ENCODE data around the gene NR0B2.
"Not testable (repeated sequence)": the region's sequence is repeated elsewhere in the genome, so short reads cannot be mapped to it uniquely, and the experiment has no call there.

Gene NR0B2

GRCh38 chr1:26894263-26894662 lies 19.5 kb downstream of the NR0B2 start:
- H3K27ac ChIP-seq (ENCODE audit: low read depth in 2 of 2, low read length in 2 of 2), result no peak overlapping the region
- H3K27me3 ChIP-seq (ENCODE audit: control insufficient read depth in 2 of 2, insufficient read depth in 2 of 2, low read length in 2 of 2), result no peaks in the 10 kb centered on the region
- H3K9ac ChIP-seq (ENCODE audit: low read depth in 1 of 2, low read length in 2 of 2), result no peak overlapping the region

DNA sequence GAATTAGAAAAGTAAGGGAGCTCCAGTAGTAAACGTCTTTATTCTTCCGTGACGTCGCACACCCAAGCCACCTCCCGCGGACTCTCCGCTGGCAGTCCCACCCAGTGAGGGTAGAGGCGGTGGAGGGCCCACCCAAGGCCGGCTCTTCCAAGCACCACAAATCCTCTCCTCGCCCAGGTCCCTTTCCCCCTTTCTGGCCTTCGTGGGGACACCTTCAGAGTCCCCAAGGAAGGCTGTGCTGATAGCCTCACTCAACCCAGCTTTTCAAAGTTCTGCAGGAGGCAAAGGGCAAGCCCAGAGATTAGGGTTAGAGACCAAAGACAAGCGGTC lies 23.3 kb downstream of the NR0B2 start:
- peak overlapping the region; percentile 95 to 96 for H3K27ac ChIP-seq (ENCODE audit: low read depth in 2 of 2, low read length in 2 of 2)
- no peaks in the 10 kb centered on the region for H3K27me3 ChIP-seq (ENCODE audit: control insufficient read depth in 2 of 2, insufficient read depth in 2 of 2, low read length in 2 of 2)
- peak overlapping the region; percentile 90 to 91 for H3K4me3 ChIP-seq (ENCODE audit: low read length in 2 of 2)
- peaks cover 11 to 18% of the 10 kb centered on the region in 2 donors for H3K4me1 ChIP-seq (ENCODE audit: control insufficient read depth in 2 of 2, insufficient read depth in 2 of 2, low read length in 2 of 2)
- H3K9me3 ChIP-seq (ENCODE audit: control insufficient read depth in 2 of 2, low read length in 2 of 2), result no peaks in the 10 kb centered on the region
- H3K36me3 ChIP-seq (ENCODE audit: control insufficient read depth in 2 of 2, insufficient read depth in 2 of 2, low read length in 2 of 2), result peaks cover 39 to 43% of the 10 kb centered on the region in 2 donors
- H3K9ac ChIP-seq (ENCODE audit: low read depth in 1 of 2, low read length in 2 of 2), result peak overlapping the region; percentile 96 to 97

More at GRCh38 chr1:26894263-26894662, 19.5 kb downstream of the NR0B2 start:
- Histone ChIP-seq H3K4me1 (ENCODE audit: control insufficient read depth in 2 of 2, insufficient read depth in 2 of 2, low read length in 2 of 2) (peaks cover 9 to 14% of the 10 kb centered on the region in 2 donors), H3K9me3 (ENCODE audit: control insufficient read depth in 2 of 2, low read length in 2 of 2) (no peaks in the 10 kb centered on the region), H3K4me3 (ENCODE audit: low read length in 2 of 2) (no peak overlapping the region), H3K36me3 (ENCODE audit: control insufficient read depth in 2 of 2, insufficient read depth in 2 of 2, low read length in 2 of 2) (peaks cover 28 to 38% of the 10 kb centered on the region in 2 donors)

- Histone ChIP-seq H3K9ac (ENCODE audit: low read depth in 1 of 2, low read length in 2 of 2) (peak within 1 kb of the TSS; percentile 96 to 97), H3K9me3 (ENCODE audit: control insufficient read depth in 2 of 2, low read length in 2 of 2) (no peaks in the 10 kb centered on the region), H3K36me3 (ENCODE audit: control insufficient read depth in 2 of 2, insufficient read depth in 2 of 2, low read length in 2 of 2) (peaks cover 45 to 49% of the 10 kb centered on the region in 2 donors), H3K27me3 (ENCODE audit: control insufficient read depth in 2 of 2, insufficient read depth in 2 of 2, low read length in 2 of 2) (no peaks in the 10 kb centered on the region), H3K4me3 (ENCODE audit: low read length in 2 of 2) (peak within 1 kb of the TSS; percentile 90 to 91), H3K27ac (ENCODE audit: low read depth in 2 of 2, low read length in 2 of 2) (peak within 1 kb of the TSS; percentile 95 to 96), H3K4me1 (ENCODE audit: control insufficient read depth in 2 of 2, insufficient read depth in 2 of 2, low read length in 2 of 2) (peaks cover 11 to 18% of the 10 kb centered on the region in 2 donors)
These were observed 24.0 kb downstream of the NR0B2 start, which contains the start of gene GPN2 for GRCh38 chr1:26889551-26890466. TSS of gene GPN2 (minus strand) at chr1:26890283. CDS start at chr1:26890096, 187 bp downstream.

DNA sequence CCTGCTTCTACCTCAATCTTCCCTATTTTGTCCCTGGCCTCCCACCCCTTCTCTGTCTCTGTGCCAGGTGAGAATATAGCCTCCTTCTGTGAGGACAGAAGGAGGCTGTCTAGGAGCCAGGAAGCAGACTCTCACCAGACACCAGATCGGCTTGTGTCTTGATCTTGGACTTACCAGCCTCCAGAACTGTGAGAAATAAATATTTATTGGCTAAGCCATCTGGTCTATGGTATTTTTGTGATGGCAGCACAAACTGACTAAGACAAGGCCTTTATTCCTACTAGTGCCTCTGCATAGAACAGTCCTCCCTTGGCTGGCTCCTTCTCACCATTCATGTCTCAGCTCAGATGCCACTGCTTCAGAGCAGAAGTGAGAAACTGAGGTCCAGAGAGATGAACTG lies 25.5 kb downstream of the NR0B2 start:
- H3K27me3 ChIP-seq (ENCODE audit: control insufficient read depth in 2 of 2, insufficient read depth in 2 of 2, low read length in 2 of 2), result no peaks in the 10 kb centered on the region
- H3K27ac ChIP-seq (ENCODE audit: low read depth in 2 of 2, low read length in 2 of 2), result no peak overlapping the region
- peak overlapping the region in 1 of 2 donors; percentile 23 for H3K9ac ChIP-seq (ENCODE audit: low read depth in 1 of 2, low read length in 2 of 2)
- H3K36me3 ChIP-seq (ENCODE audit: control insufficient read depth in 2 of 2, insufficient read depth in 2 of 2, low read length in 2 of 2), result peaks cover 48 to 52% of the 10 kb centered on the region in 2 donors
- peaks cover 11 to 18% of the 10 kb centered on the region in 2 donors for H3K4me1 ChIP-seq (ENCODE audit: control insufficient read depth in 2 of 2, insufficient read depth in 2 of 2, low read length in 2 of 2)
- no peaks in the 10 kb centered on the region for H3K9me3 ChIP-seq (ENCODE audit: control insufficient read depth in 2 of 2, low read length in 2 of 2)
- no peak overlapping the region for H3K4me3 ChIP-seq (ENCODE audit: low read length in 2 of 2)

DNA sequence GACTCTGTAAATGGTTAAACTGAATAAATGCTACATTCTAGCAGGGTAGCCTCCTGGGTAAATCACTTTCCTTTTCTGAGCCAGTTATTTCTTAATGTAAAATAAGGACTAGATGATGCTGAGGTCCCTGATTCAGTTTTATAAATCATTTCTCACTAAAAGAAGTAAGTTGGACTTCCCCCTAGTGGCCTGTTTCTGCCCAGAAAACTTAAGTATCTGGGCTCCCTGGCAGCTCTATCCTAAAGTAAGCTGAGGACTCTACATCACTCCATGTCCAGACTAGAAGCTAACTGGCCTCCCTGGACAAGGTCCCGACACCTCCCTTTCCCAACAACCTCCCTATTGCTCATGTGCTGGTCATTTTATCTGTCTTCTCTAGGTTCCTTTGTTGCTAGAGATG lies 26.6 kb downstream of the NR0B2 start:
- Histone ChIP-seq H3K9ac (ENCODE audit: low read depth in 1 of 2, low read length in 2 of 2) (no peak overlapping the region), H3K27me3 (ENCODE audit: control insufficient read depth in 2 of 2, insufficient read depth in 2 of 2, low read length in 2 of 2) (no peaks in the 10 kb centered on the region), H3K4me3 (ENCODE audit: low read length in 2 of 2) (no peak overlapping the region), H3K4me1 (ENCODE audit: control insufficient read depth in 2 of 2, insufficient read depth in 2 of 2, low read length in 2 of 2) (peaks cover 11 to 18% of the 10 kb centered on the region in 2 donors), H3K9me3 (ENCODE audit: control insufficient read depth in 2 of 2, low read length in 2 of 2) (no peaks in the 10 kb centered on the region), H3K27ac (ENCODE audit: low read depth in 2 of 2, low read length in 2 of 2) (no peak overlapping the region), H3K36me3 (ENCODE audit: control insufficient read depth in 2 of 2, insufficient read depth in 2 of 2, low read length in 2 of 2) (peaks cover 51 to 52% of the 10 kb centered on the region in 2 donors)

GRCh38 chr1:26882696-26883463 lies 30.9 kb downstream of the NR0B2 start:
- Histone ChIP-seq H3K4me1 (ENCODE audit: control insufficient read depth in 2 of 2, insufficient read depth in 2 of 2, low read length in 2 of 2) (peaks cover 7% of the 10 kb centered on the region in 2 donors), H3K27me3 (ENCODE audit: control insufficient read depth in 2 of 2, insufficient read depth in 2 of 2, low read length in 2 of 2) (no peaks in the 10 kb centered on the region), H3K27ac (ENCODE audit: low read depth in 2 of 2, low read length in 2 of 2) (no peak overlapping the region), H3K9ac (ENCODE audit: low read depth in 1 of 2, low read length in 2 of 2) (no peak overlapping the region), H3K9me3 (ENCODE audit: control insufficient read depth in 2 of 2, low read length in 2 of 2) (no peaks in the 10 kb centered on the region), H3K4me3 (ENCODE audit: low read length in 2 of 2) (no peak overlapping the region), H3K36me3 (ENCODE audit: control insufficient read depth in 2 of 2, insufficient read depth in 2 of 2, low read length in 2 of 2) (peaks cover 54 to 55% of the 10 kb centered on the region in 2 donors)

- H3K27me3 ChIP-seq (ENCODE audit: control insufficient read depth in 2 of 2, insufficient read depth in 2 of 2, low read length in 2 of 2); H3K4me3 ChIP-seq (ENCODE audit: low read length in 2 of 2); H3K9ac ChIP-seq (ENCODE audit: low read depth in 1 of 2, low read length in 2 of 2); H3K9me3 ChIP-seq (ENCODE audit: control insufficient read depth in 2 of 2, low read length in 2 of 2); H3K27ac ChIP-seq (ENCODE audit: low read depth in 2 of 2, low read length in 2 of 2): not testable (repeated sequence)
- H3K4me1 ChIP-seq (ENCODE audit: control insufficient read depth in 2 of 2, insufficient read depth in 2 of 2, low read length in 2 of 2), result peaks cover 14% of the 10 kb centered on the region in 2 donors
- H3K36me3 ChIP-seq (ENCODE audit: control insufficient read depth in 2 of 2, insufficient read depth in 2 of 2, low read length in 2 of 2), result peaks cover 55 to 59% of the 10 kb centered on the region in 2 donors
These were observed 32.2 kb downstream of the NR0B2 start for GRCh38 chr1:26881611-26882010.

GRCh38 chr1:26879793-26880192 lies 34.0 kb downstream of the NR0B2 start:
- Histone ChIP-seq H3K36me3 (ENCODE audit: control insufficient read depth in 2 of 2, insufficient read depth in 2 of 2, low read length in 2 of 2) (peaks cover 43 to 49% of the 10 kb centered on the region in 2 donors), H3K9ac (ENCODE audit: low read depth in 1 of 2, low read length in 2 of 2) (peak overlapping the region in 1 of 2 donors; percentile 41), H3K9me3 (ENCODE audit: control insufficient read depth in 2 of 2, low read length in 2 of 2) (no peaks in the 10 kb centered on the region), H3K4me3 (ENCODE audit: low read length in 2 of 2) (no peak overlapping the region), H3K27me3 (ENCODE audit: control insufficient read depth in 2 of 2, insufficient read depth in 2 of 2, low read length in 2 of 2) (no peaks in the 10 kb centered on the region), H3K4me1 (ENCODE audit: control insufficient read depth in 2 of 2, insufficient read depth in 2 of 2, low read length in 2 of 2) (peaks cover 14% of the 10 kb centered on the region in 2 donors), H3K27ac (ENCODE audit: low read depth in 2 of 2, low read length in 2 of 2) (peak overlapping the region; percentile 77 to 82)

DNA sequence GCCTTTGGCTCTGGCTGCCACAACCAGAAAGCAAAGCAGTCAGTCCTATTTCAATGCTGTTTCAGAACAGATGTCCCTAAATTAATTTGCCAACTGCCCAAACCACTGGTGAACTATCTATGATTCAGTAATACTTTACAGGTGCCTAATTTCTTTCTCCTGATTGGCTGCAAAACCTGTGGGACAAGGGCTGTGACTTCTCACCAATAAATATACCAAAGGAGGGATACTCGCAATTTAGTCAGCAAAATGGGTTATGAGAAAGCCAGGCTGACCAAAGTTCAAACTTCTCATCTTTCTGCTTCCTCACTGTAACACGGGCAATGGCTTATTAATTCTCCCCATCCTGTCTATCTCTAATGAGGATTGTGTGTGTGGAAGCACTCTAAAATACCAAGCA lies 36.4 kb downstream of the NR0B2 start:
- Histone ChIP-seq H3K36me3 (ENCODE audit: control insufficient read depth in 2 of 2, insufficient read depth in 2 of 2, low read length in 2 of 2) (peaks cover 20 to 27% of the 10 kb centered on the region in 2 donors), H3K9ac (ENCODE audit: low read depth in 1 of 2, low read length in 2 of 2) (peak overlapping the region in 1 of 2 donors; percentile 3)

DNA sequence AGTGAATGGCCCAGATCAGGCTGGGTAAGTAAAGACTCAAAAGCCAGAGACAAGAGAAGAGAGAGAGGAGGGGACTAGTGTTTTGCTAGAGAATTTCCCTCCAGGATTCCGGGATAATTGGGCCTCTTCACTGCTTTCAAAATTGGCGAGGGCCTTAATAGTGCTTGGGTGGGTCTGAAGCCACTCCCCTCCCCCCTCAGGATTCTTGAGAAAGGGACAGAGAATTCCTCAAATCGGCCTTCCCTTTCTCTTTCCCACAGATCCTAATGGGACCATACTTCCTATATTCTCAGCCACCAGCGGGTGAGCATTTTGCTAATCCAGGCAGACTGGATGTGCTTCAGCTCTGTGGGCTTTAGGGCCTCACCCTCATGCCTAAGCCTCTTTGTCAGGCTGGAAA lies 38.9 kb downstream of the NR0B2 start:
- Histone ChIP-seq H3K9ac (ENCODE audit: low read depth in 1 of 2, low read length in 2 of 2) (no peak overlapping the region), H3K27me3 (ENCODE audit: control insufficient read depth in 2 of 2, insufficient read depth in 2 of 2, low read length in 2 of 2) (no peaks in the 10 kb centered on the region), H3K36me3 (ENCODE audit: control insufficient read depth in 2 of 2, insufficient read depth in 2 of 2, low read length in 2 of 2) (peaks cover 13 to 15% of the 10 kb centered on the region in 2 donors), H3K4me1 (ENCODE audit: control insufficient read depth in 2 of 2, insufficient read depth in 2 of 2, low read length in 2 of 2) (peaks cover 12 to 14% of the 10 kb centered on the region in 2 donors), H3K27ac (ENCODE audit: low read depth in 2 of 2, low read length in 2 of 2) (no peak overlapping the region), H3K4me3 (ENCODE audit: low read length in 2 of 2) (no peak overlapping the region), H3K9me3 (ENCODE audit: control insufficient read depth in 2 of 2, low read length in 2 of 2) (no peaks in the 10 kb centered on the region)

More for the DNA sequence above, 36.4 kb downstream of the NR0B2 start:
- Histone ChIP-seq H3K9me3 (ENCODE audit: control insufficient read depth in 2 of 2, low read length in 2 of 2) (no peaks in the 10 kb centered on the region), H3K27me3 (ENCODE audit: control insufficient read depth in 2 of 2, insufficient read depth in 2 of 2, low read length in 2 of 2) (no peaks in the 10 kb centered on the region), H3K27ac (ENCODE audit: low read depth in 2 of 2, low read length in 2 of 2) (no peak overlapping the region), H3K4me3 (ENCODE audit: low read length in 2 of 2) (no peak overlapping the region), H3K4me1 (ENCODE audit: control insufficient read depth in 2 of 2, insufficient read depth in 2 of 2, low read length in 2 of 2) (peaks cover 14% of the 10 kb centered on the region in 2 donors)
